GM21360 (cell line): Measurements from ENCODE around the gene TMEM62.
"Not testable (repeated sequence)": the region's sequence is repeated elsewhere in the genome, so short reads cannot be mapped to it uniquely, and the experiment has no call there.

Source experiments
- ATAC-seq: cut with Tn5 transposase; IDR thresholded peaks from one replicate; pipeline ENCODE4 v1.9.1; 2021; ENCODE audit warnings: mild to moderate bottlenecking, moderate library complexity; ENCODE audit not compliant: unreplicated experiment

Gene TMEM62

DNA sequence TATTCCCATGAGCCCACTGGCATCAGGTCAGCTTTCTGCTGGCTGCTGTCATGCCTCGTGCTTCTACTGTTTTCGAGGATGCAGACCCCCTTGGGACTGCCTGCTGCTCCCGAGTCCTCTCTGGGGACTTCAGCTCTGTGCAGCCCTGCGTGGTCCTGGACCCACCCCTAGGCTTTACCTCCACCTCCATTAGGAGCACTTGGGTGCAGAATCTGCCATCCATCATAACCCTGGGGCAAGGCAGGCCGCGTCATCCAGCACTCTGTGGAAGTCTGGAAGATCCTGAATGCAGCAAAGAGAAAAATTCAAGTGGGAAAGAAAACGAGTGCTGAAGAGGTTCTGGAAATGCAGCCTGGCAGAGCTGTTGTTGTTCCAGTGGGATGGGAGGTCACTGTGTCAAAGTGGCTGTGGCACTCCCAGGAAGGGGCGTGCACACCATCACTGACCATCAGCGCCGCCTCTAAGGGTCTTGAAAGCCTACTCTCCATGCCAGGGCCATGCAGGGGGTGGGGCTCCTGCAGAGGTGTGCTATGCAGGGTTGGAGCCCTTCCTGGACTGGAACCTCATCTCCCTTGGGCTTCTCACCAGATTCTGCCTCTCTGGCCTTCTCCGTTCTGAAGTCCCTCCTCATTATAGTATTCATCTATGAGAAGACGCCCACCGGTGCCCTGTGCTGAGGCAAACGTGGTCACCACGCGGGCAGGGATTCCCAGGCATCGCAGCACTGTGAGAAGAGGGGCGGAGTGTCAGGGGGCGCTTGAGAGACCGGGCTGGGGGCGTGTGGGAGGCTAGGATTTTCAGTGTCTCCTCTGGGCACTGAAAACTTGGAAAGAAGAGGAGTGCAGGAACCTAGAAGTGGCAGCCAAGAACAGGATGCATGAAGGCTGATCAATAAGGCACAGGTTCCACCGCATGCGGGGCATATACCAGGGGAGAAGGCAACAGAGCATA, 74.9 kb downstream of the TMEM62 start:
- no peak for ATAC-seq

GRCh38 chr15:43209059-43209824, 75.9 kb downstream of the TMEM62 start:
- no peak for ATAC-seq

DNA sequence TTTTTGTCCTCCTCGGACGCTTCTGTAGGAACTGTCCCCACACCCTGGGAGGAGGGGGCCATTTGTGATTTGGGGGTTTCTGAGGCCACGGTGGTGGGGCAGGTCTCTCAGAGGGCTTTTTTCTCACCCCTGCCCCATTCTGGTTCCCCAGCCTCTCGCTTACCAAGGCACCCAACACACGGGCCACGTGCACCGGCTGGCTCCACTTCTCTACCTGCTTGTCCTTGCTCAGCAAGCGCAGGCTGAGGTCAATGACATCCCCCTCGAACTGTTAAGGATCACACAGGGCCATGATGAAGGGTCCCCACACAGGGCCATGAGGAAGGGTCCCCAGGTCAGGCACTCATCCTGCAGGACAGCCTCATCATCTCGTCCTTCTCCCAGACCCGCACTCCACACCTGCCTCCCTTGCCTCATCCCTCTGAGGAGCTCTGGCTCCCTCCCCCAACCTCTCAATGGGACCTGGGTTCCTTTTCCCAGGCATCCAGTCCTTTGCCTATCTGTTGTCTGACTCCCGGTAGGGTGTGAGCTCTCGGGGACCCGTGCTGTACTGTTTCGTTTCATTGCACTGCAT, 76.9 kb downstream of the TMEM62 start:
- ATAC-seq, result no peak

- no peak for ATAC-seq
These were observed 77.4 kb downstream of the TMEM62 start for GRCh38 chr15:43210807-43211206.

DNA sequence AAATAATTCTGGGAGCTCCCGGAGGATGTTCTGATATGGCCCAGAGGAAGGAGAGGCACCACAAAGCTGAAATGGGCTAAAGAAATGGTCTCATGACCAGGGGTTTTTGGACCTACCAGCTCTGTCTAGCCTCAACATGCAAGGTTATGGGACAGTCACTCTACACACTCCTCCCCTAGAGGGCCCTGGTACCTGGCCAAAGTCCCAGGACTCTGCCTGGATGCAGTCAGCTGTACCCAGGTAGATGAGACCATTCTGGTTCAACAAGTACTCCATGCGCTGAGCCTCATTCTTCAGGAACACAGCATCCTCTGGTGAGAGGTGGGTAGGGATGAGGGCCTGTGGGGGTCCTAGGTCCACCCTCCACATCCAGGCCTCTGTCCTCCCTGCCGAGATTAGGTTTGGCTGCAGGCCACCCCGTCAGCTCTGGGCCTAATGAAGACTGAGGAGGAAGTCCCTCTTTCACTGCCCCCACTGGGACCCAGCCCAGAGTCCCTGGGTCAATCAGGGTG, 77.9 kb downstream of the TMEM62 start:
- no peak for ATAC-seq

DNA sequence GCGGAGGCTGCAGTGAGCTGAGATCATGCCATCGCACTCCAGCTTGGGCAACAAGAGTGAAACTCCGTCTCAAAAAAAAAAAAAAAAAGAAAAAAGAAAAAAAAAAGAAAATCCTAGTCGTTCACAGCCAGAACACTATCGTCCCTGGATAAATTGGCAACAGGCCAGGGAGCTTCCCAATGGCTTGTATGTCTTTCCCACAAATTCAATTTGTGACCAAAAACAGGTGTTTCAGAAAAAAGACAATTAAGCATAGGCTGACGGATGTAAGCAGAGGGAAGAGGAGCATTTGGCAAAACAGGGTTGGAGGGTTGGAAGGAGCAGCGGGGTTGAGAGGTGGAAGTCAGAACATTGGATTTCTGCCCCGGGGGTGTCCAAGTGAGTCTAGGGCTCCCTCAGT, 78.9 kb downstream of the TMEM62 start:
- ATAC-seq, result no peak

GRCh38 chr15:43212951-43213350, 79.6 kb downstream of the TMEM62 start:
- ATAC-seq, result no peak

GRCh38 chr15:43213466-43213865, 80.1 kb downstream of the TMEM62 start:
- ATAC-seq, result no peak

DNA sequence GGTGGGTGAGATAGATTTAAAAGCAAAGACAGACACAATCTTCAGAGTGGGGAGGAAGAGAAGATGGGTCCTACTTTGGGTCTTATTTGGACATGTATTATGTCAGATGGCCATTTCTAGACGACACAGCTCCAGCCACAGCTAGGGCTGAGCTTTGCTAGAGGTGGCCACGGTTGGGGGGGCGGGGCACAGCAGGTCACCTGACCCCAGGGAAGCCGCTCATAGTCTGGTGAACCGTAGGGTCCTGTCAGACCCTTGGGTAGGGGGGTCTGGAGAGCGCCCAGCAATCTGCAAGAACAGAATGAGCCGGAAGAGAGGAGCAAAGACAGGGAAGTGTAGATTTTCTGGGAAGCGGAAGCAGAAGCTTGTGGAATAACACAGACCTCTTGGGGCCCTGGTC, 80.8 kb downstream of the TMEM62 start:
- no peak for ATAC-seq

- ATAC-seq, result no peak
These were observed 81.4 kb downstream of the TMEM62 start for GRCh38 chr15:43214592-43215295.

GRCh38 chr15:43215961-43216360, 82.6 kb downstream of the TMEM62 start:
- no peak for ATAC-seq

DNA sequence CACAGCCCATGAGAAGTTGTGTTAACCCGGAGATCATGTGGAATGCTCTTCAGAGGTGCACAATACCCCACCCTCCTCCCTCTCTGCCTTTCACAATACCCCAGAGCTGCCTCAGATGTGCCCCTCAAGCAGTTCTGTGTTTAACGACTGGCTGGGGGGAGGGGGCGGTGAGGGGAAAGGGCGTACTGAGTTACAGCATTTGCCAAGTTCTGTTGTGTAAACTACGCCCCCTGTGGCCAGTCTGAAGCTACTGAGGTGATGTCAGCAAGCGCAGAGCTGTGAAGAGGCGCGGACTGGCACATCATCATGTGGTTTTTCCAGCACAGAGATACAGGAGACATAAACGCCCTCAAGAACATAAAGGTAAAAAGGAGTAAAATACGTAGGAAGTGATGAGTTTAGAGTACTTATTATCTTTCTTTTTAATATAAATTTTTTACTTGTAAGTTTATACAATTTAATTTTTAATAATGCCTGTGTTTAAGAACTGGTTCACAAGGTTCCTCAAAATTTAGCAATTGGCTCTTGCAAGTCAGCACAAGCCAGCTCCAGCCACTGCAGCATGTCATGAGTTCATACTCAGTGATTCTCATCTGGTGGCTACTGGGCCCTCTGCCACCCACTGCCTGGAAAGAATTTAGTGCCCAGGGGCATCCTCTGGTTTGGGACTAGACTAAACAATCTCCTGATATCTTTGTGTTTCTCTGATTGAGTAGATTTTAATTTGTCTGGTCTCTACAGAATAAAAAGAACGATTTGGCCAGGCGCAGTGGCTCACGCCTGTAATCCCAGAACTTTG, 85.7 kb downstream of the TMEM62 start:
- no peak for ATAC-seq

GRCh38 chr15:43219929-43220928, 86.8 kb downstream of the TMEM62 start:
- no peak for ATAC-seq

DNA sequence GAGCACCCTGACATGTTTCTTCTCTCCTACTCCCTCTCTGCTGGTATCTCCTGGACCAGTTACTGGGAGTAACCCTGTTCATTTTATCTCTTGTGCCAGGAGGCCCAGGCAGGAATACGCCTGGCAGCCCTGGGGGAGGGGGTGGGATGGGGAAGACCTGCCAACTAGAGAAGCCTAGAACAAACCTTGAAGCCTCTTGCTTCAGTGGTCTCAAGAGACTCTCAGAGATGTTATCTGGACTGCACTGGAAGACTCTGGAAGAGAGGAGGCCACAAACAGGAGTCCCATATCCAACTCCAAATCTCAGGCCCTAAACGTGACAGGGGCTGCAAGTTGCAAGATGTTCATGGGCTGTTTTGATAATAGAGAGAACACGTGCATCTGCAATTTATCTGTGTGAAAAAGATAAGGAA, 87.6 kb downstream of the TMEM62 start, which contains the start of gene EPB42:
Gene EPB42 (minus strand): TSS at position 28 of the 413 bp plus-strand sequence. CDS start 193 bp downstream, outside the sequence.
- ATAC-seq, result no peak

DNA sequence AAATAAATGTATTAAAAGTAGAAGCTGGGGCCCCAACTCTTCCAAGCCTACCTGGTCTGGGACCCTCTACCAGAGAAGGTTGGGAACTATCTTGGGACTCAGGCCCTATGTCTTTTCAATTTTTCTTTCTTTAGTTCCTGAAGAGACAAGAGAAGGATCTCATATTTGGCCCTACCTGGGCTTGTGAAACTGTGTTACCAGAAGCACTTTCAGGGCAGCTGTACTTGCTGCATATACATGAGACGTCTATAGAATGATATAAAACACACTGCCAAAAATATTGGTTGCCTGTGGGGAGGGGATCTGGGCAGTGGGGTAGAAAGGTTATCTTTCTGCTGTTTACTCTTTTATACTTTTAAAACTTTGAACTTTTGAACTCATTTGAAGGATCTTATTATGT, 88.0 kb downstream of the TMEM62 start:
- ATAC-seq, result no peak

DNA sequence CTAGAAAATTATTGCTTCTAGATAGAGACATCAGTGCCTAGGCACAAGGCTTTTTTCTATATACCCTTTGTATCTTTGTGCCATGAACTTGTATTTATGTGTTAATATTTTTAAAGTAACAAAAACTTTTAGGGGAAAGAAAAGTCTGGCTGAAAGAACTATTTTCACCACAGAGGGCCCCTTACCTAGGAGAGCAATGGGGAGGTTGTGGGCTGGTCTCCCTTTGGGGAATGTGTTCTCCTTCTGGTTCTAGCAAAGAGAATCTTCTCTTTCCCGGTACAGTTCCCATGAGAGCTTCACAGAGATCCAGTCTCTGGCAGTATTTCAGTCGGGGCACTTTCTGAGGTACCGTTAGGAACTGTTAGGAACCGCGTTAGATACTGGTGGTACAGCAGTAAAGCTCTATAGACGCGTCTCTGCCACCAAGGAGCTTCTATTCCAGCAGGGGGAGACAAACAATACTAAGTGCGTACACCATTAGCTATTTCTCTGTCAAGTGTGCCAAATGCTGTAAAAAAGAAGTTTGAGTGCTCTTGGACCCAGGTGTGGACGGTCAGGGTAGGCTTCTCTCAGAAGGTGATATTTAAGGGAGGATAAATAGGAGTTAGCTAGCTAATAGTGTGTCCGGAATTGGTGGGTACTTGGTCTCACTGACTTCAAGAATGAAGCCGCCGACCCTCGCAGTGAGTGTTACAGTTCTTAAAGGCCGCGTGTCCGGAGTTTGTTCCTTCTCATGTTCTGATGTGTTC, 92.0 kb downstream of the TMEM62 start:
- no peak for ATAC-seq

GRCh38 chr15:43225950-43226255, 92.5 kb downstream of the TMEM62 start:
- not testable (repeated sequence) for ATAC-seq
